22Rv1 (cell line): Measurements from ENCODE around the gene NANOG.

Experiments
- ZFX ChIP-seq: fragments of 450-650 bp; IDR thresholded peaks from 2 replicates; pipeline ENCODE4 v1.6.1; 2017; ENCODE audit warnings: antibody characterized with exemption, borderline replicate concordance
- TF ChIP-seq, protein P1 (sequence below): fragments of 450-650 bp; IDR thresholded peaks from 2 replicates; pipeline ENCODE4 v1.5.1; 2017; ENCODE audit warnings: mild to moderate bottlenecking

DNA sequence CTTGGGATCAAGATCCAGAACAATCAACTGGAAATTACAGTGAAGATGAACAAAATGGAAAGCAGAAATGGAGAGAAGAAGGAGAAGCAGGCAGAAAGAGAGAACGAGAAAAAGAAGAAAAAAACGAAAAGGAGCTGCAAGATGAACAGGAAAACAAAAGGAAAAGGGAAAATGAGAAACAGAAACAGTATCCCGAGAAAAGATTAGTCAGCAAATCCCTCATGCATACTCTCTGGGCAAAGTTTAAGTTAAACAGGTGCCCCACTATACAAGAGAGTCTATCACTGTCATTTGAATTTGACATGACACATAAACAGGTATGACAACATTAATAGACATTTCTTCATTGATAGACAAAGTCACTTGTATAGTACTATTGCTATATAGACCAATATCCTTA lies 19.2 kb upstream of the NANOG start:
- TF ChIP-seq, protein P1, sequence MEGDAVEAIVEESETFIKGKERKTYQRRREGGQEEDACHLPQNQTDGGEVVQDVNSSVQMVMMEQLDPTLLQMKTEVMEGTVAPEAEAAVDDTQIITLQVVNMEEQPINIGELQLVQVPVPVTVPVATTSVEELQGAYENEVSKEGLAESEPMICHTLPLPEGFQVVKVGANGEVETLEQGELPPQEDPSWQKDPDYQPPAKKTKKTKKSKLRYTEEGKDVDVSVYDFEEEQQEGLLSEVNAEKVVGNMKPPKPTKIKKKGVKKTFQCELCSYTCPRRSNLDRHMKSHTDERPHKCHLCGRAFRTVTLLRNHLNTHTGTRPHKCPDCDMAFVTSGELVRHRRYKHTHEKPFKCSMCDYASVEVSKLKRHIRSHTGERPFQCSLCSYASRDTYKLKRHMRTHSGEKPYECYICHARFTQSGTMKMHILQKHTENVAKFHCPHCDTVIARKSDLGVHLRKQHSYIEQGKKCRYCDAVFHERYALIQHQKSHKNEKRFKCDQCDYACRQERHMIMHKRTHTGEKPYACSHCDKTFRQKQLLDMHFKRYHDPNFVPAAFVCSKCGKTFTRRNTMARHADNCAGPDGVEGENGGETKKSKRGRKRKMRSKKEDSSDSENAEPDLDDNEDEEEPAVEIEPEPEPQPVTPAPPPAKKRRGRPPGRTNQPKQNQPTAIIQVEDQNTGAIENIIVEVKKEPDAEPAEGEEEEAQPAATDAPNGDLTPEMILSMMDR, result no peak
- no peak for TF ChIP-seq ZFX
